ENCODE results near the gene TINAGL1.

Gene TINAGL1, protein sequence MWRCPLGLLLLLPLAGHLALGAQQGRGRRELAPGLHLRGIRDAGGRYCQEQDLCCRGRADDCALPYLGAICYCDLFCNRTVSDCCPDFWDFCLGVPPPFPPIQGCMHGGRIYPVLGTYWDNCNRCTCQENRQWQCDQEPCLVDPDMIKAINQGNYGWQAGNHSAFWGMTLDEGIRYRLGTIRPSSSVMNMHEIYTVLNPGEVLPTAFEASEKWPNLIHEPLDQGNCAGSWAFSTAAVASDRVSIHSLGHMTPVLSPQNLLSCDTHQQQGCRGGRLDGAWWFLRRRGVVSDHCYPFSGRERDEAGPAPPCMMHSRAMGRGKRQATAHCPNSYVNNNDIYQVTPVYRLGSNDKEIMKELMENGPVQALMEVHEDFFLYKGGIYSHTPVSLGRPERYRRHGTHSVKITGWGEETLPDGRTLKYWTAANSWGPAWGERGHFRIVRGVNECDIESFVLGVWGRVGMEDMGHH

DNA sequence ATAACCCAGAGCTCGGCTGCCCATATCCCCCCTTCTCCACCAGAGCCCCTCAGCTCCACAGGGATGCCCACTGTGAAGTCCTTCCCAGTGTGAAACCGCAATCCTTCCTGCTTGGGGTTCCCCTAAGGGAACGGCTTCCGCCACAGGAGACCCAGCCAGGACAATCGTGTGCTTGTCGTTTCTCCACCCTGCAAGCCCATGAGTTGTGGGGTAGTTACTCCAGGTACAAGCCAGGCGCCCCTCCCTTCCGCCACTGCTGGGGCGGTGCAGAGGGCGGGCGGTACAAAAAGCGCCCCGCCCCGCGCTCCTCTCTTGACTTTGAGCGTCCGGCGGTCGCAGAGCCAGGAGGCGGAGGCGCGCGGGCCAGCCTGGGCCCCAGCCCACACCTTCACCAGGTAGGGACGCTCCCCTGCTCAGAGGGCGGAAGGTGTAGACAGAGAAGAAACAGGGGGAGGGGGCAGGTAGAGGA, at the start of gene TINAGL1:
TINAGL1 (plus strand) TSS at position 315 of the 469 bp plus-strand sequence. CDS start 634 bp downstream, outside the sequence.
- no peak for DNase-seq (ENCODE audit: low read depth in 2 of 2)

DNA sequence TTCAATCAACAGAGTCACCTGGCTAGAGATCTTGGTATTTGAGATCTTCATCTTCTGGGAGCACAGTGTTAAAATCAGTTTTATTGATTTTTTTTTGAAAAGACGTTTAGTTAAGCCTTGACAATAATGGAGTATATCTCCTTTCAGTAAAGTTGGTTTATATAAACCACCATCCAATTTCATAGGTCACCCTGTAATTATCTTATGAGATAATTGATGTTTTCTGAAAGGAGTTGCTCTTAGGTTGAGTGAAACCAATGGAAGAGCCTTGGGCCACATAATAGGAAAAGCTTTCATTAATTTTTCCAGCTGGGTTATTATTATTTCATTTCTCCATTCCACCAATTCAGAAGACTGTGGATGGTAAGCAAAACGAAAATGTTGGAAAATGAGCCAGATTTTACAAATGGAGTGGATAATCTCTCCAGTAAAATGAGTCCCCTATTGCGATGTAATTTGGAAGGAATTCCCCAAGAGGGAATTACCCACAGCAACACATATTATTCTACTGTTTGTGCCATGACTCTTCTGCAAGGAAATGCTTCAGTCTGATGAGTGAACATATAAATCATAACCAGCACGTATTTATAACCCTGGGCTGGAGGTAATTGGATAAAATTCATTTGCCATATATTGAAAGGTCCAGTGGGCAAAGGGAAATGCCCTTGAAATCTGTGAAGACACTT, 46.2 kb upstream of the TINAGL1 start:
- DNase-seq (ENCODE audit: low read depth in 2 of 2): no peak

DNA sequence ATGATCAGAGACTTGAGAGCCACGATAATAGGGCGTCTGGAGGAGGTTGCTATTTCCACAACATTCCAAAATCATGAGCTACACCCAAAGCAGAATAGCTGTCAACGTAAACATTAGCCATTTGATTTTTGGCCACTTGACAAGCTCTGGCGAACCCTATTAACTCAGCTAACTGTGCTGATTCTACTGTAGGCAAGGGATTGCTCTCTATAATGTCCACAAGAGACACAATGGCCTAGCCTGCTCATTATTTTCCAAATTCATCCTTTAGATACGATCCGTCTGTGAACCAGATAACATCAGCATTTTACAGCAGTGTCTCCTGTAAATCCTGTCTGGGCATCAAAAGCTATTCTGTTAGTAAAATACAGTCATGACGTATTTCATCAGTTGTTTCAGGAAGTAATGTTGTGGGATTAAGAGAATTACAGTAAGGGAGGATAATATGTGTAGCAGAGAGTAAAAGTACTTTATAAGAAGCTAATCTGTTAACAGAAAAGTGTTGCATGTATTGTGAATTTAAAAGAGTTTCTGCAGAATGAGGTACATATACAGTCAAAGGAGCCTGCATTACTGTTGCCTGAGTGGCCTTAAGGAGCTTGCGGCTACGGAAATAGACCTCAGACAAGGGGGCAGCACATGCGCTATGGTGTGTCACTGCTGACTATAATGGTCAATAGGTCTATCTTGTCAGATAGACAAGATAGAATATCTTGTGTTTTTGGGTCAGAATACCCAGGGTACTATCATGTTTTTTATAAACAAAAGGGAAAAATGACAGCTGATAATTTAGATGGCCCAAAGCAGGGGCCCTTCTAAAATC, 44.9 kb upstream of the TINAGL1 start:
- no peak for DNase-seq (ENCODE audit: low read depth in 2 of 2)

DNA sequence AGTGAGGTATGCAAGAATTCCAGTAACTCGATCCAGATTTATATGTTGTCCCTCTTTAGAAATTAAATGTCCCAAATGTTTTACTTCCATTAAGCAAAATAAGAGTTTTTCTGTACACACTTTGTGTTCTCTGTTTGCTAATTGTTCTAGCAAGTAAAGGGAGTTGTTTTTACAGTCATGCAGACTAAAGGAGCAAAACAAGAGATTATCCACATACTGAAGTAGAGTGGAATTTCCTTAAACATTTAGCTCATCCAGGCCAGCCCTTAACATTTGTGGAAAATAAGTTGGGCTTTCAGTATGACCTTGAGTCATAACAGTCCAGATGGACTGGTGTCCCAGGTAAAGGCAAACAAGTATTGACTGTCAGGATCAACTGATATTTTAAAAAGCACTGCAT, 44.1 kb upstream of the TINAGL1 start:
- no peak for DNase-seq (ENCODE audit: low read depth in 2 of 2)

DNA sequence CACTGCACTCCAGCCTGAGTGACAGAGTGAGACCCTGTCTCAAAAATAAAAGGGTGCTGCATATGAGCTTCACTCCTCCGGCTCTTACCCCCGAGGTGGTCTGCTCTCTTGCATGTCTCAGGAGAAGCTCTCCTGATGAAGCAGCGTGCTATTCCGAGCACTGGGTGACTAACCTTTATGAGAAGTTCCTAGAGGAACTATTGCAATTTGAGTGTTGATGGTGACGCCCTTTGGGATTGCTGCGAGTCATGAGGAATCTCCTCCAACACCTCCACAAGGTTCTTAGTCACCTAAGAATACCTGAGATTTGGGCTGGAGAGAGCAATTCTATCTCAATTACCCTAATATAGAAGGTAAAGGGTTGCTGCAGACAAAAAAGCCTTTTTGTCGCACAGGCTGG, 40.8 kb upstream of the TINAGL1 start:
- no peak for DNase-seq (ENCODE audit: low read depth in 2 of 2)

DNA sequence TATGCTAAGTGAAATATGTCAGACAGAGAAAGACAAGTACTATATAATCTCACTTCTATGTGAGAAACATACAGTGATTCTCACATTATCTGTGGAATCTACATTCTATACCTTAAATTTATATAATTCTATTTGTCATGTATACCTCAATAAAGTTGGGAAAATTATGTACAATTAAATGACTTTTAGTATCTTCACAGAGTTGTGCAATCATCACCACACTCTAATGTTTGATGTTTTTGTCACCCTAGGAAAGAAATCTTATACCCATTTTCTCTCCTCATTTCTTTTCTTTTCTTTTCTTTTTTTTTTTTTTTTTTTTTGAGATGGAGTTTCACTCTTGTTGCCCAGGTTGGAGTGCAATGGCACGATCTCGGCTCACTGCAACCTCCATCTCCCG, 37.0 kb upstream of the TINAGL1 start:
- DNase-seq (ENCODE audit: low read depth in 2 of 2): no peak

DNA sequence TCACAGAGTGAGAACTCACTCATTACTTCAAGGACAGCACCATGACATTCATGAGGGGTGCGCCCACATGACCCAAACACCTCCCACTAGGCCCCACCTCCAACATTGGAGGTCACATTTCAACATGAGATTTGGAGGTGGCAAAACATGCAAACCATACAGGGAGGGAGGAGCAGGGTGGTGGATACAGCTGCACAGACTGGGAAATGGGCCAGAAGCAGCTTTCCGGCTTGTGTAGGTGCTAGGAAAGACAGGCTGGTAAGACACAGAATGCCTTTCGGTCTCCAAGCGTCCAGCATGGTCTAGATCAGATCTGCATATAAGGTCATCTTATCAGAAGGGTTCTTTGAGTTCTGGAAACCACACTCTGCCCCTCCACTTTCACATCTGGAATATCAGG, 35.1 kb upstream of the TINAGL1 start:
- no peak for DNase-seq (ENCODE audit: low read depth in 2 of 2)

DNA sequence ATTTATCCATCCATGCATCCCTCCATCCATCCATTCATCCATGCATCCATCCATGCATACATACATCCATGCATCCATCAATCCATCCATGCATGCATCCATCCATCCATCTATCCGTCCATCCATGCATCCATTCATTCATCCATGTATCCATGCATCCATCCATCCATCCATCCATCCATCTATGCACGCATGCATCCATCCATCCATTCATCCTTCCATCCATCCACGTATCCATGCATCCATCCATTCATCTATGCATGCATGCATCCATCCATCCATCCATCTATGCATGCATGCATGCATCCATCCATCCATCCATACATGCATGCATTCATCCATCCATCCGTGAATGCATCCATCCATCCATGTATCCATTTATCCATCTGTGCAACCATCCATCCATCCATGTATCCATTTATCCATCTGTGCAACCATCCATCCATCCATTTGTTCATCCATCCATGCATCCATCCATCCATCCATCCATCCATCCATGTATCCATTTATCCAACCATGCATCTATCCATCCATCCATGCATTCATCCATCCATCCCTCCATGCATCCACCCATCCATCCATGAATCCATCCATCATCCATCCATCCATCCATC, 30.3 kb upstream of the TINAGL1 start:
- no peak for DNase-seq (ENCODE audit: low read depth in 2 of 2)

DNA sequence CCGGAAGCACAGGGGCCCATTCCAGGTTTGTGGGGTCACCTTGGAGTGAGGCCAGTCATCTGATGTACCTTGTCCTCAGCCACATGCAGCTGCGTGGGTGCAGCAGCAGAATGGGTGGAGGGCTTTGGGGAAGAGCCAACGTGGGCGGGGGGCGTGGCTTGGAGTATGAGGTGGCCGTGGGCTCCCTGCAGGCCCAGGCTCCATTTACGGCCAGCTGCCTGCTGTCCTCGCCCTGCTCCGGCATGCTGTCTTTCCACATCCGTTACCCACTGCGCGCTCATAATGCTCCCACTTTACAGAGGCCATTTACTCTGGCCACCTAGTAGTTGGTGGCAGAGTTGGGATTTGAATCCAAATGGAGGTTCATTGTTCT, 27.8 kb upstream of the TINAGL1 start:
- DNase-seq (ENCODE audit: low read depth in 2 of 2): no peak

DNA sequence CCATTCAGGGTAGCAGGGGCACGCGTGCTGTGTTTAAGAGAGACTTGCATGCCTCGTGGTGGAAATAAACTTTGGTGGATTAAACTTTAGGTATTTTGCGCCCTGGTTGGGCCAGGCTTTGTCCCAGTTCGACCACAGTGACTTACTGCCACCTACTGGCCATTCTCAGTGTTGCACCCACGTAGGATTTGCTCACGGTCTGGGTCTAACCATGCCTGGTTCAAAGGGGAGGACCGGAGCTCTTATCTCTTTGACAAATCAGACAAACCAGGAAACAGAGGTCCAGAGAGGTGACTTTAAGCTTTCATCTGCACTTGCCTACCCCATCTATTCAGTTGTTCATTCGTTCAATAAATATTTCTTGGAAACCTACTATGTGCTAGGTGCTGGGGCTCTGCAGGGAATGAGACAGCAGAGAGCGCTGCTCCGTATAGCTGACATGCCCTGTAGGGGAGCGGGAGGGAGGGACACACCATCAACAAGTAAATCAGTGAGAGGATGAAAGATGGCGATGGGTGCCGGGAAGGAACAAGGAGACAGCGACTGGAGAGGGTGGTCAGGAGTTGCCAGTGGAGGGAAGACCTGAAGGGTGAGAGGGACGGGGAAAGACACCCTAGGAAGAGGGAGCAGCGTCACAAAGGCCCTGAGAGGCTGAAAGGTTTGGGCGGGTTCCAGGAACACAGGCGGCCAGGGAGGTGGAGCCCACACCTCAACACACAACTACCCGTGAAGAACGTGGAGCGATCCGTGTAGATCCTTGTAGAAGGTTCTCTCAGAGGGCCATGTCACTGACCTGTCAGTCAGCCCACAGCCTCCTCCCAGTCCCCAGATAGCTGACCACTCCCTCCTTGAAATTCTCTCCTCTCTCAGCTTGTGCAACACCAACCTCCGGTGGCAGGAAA, 27.2 kb upstream of the TINAGL1 start:
- DNase-seq (ENCODE audit: low read depth in 2 of 2): peak; percentile 85 to 88

DNA sequence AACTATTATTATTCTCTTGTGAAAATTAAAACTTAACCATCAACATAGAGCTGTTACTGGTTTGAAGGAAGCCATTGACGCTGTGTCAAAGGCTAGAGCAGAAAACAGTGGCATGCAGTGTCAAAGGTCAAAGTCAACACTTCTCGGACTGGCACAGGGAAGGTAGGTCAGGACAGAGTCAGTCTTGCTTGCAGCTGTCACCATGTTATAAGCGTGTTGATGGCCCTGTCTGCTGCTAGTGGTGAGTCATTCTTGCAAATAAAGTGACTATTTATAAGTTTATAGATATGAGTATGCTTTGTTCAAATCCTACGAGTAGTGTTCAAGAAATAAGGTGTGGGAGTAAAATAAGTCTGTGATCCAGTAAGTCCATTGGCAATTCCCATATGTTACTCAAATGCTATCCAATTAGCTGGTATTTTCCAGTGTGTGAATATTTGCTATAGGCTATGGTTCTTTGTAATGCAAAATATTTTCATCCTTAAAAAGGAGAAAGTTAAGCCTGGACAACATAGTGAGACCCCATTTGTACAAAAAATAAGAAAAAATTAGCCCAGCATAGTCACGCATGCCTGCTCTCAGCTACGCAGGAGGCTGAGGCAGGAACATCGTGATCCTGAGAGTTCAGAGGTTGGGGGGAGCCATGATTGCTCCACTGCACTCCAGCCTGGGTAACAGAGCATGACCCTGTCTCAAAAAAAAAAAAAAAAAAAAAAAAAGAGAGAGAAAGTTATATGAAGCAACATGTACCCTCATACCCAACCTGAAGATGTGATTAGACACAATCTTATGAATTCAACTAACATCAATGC, 26.3 kb upstream of the TINAGL1 start:
- DNase-seq (ENCODE audit: low read depth in 2 of 2): no peak

DNA sequence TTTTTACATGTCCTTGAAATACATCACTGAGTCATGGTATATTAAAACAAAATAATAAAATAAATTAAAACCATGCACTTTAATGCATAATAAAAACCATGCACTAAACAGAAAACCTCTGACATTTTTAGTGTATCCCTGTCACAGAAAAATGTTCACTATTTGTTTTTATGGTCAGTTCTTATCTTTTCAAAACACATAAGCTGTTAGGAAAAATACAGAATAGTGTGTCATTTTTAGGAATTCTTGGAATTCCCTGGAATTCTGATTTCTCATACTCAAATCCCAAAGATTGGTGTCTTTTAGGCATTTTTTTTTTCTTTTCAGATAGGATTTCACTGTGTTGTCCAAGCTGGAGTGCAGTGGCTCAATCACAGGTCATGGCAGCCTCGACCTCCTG, 25.1 kb upstream of the TINAGL1 start:
- DNase-seq (ENCODE audit: low read depth in 2 of 2): no peak

DNA sequence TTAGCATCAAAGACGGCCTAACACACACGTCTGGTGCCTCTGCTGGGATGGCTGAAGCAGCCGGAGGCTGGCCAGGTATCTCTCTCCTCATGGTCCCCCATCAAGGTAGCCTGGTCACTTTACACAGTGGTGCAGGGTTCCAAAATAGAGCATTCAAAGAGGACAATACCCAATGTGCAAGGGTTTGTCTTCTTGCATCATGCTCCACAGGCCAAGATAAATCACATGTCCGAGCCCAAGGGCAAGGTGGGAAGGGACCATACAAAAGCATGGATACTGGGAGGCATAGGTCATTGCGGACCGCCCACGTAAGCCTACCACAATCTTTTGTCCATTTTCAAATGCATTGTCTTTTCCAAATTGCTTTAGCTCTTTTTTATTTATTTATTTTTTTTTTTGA, 23.8 kb upstream of the TINAGL1 start:
- no peak for DNase-seq (ENCODE audit: low read depth in 2 of 2)

DNA sequence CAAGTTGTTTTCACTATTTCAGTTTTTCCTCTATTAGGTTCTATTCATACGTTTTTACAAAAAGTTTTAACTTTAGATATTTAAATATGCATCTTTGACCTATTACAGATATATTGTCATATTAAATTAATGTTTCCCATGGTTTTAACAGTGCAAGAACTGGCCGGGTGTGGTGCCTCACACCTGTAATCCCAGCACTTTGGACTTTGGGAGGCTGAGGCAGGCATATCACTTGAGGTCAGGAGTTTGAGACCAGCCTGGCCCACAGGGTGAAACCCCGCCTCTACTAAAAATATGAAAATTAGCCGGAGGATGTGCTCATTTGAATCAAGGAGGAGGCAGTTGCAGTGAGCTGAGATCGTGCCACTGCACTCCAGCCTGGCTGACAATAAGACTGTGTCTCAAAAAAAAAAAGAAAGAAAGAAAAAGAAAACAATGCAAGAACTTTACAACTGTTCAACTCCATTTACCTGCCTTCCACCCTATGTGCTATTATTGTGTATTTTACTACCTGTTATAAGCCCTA, 19.8 kb upstream of the TINAGL1 start:
- no peak for DNase-seq (ENCODE audit: low read depth in 2 of 2)

DNA sequence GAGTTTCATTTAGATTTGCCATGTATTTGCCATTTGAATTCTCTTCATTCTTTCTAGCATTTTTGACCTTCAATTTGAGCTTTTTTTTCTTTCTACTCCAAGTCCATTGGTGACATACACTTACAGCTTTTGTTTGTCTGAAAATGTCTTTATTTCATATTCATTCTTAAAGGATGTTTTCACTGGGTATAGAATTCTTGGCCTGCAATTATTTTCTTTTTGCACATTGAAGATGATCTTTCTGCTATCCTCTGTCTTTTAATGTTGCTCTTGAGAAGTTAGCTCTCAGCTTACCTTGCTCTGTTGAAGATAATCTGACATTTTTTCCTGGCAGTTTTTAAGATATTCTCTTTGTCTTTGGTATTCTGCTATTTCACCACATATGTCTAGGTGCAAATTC, 16.6 kb upstream of the TINAGL1 start:
- no peak for DNase-seq (ENCODE audit: low read depth in 2 of 2)

DNA sequence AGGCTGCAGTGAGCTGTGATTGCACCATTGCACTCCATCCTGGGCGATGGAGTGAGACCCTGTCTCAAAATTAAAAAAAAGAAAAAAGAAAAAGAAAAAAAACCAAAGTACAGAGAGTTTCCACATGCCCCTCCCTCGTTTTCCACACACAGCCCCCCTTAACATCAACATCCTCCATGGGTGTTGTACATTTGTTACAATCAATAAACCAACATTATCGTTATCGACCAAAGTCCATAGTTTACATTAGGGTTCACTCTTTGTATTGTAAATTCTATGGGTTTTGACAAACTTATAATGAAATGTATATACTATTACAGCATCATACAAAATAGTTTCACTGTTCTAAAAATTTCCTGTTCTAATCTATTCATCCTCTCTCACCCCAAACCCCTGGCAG, 15.9 kb upstream of the TINAGL1 start:
- DNase-seq (ENCODE audit: low read depth in 2 of 2): no peak

DNA sequence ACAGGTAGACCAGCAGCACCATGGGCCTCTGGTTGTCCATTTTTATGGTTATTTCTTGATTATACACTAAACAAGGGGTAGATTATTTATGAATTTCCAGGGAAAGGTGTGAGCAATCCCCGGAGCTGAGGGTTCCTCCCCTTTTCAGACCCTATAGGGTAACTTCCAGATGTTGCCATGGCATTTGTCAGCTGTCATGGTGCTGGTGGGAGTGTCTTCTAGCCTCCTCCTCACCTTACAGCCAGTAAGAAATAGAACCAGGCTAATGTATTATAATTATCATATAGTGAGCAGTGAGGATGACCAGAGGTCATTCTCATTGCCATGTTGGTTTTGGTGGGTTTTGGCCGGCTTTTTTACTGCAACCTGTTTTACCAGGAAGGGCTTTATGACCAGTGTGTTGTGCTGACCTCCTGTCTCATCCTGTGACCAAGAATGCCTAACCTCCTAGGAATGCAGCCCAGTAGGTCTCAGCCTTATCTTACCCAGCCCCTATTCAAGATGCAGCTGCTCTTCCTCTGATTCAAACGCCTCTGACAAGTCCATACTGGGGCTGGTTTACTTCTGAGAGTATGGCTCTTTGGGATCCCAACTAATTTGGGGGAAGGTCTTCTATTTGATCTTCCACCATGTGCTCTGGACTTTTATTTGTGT, 13.5 kb upstream of the TINAGL1 start:
- DNase-seq (ENCODE audit: low read depth in 2 of 2): no peak

DNA sequence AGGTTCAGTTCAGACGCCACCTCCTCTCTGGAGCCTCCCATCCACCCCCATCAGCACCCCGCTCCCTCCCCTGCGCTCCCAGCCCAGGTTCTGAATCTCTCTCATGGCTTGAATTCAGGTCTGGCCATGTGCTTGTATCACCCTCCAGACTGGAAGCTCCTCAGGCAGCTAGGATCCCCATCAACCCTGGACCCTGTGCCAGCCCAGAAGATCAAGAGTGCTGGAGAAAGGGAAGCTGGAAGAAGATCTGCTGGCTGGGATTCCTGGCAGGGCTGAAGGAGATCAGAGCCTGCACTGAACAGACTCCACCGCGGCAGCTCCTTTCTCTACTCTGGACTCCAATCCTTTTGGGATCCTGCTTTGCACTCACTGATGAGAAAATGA, 11.7 kb upstream of the TINAGL1 start:
- no peak for DNase-seq (ENCODE audit: low read depth in 2 of 2)

DNA sequence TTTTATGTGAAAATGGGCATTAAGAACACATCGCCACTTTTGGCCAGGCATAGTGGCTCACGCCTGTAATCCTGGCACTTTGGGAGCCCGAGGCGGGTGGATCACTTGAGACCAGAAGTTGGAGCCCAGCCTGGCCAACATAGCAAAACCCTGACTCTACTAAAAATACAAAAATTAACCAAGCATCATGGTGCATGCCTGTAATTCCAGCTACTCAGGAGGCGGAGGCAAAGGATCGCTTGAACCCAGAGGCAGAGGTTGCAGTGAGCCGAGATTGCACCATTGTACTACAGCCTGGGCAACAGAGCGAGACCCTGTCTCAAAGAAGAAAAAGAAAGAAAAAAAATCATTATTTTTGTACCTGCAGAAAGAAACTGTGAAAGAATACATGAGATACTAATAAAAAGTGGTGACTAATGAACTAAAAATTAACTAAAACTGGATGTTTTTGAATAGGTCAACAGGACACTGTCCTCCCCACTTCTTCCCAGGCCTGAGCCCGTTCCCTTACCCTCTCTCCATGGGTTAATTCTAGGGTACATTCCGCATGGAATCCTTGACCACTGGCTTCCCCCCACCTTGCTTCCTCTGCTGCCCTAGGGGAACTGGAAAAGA, 8.3 kb upstream of the TINAGL1 start:
- DNase-seq (ENCODE audit: low read depth in 2 of 2): no peak

Measured in activated CD4-positive, alpha-beta T cell treated with anti-CD3 and anti-CD28 coated beads for 24 hours (primary cell).